HG02763 (cell line): ENCODE results near the gene ELP6.
"Not testable (repeated sequence)": the region's sequence is repeated elsewhere in the genome, so short reads cannot be mapped to it uniquely, and the experiment has no call there.

Source experiments
- ATAC-seq: cut with Tn5 transposase; IDR thresholded peaks from one replicate; pipeline ENCODE4 v1.9.1; 2021; ENCODE audit warnings: mild to moderate bottlenecking, moderate library complexity; ENCODE audit not compliant: unreplicated experiment

Gene ELP6

DNA sequence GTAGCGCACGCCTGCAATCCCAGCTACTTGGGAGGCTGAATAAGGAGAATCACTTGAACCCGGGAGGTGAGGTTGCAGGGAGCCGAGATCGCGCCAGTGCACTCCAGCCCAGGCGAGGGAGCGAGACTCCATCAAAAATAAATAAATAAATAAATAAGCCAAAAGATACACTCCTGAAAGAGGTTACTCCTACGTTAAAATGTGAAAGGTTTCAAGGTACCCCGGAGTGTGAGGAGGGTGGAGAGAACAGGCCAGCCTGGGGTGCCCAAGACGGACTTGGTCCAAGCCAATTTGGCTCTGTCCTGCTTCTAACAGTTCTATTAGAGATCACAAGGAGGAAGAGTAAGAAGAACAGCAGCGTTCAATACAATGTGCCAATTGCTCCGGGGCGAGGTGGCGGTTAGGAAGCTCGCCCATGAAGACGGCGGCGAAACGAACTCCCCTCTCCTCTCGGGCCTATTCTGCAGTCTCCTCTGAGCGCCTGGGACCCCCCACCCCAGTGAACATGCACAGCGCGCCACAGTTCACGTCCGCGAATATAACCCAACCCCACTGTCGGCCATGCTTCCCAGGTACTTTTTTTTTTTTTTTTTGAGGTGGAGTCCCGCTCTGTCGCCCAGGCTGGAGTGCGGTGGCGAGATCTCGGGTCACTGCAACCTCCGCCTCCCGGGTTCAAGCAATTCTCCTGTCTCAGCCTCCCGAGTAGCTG lies 942 bp downstream of the ELP6 start:
- ATAC-seq: no peak

GRCh38 chr3:47505267-47505666 lies 8.2 kb downstream of the ELP6 start:
- ATAC-seq: not testable (repeated sequence)

GRCh38 chr3:47504113-47504512 lies 9.4 kb downstream of the ELP6 start:
- ATAC-seq: no peak

DNA sequence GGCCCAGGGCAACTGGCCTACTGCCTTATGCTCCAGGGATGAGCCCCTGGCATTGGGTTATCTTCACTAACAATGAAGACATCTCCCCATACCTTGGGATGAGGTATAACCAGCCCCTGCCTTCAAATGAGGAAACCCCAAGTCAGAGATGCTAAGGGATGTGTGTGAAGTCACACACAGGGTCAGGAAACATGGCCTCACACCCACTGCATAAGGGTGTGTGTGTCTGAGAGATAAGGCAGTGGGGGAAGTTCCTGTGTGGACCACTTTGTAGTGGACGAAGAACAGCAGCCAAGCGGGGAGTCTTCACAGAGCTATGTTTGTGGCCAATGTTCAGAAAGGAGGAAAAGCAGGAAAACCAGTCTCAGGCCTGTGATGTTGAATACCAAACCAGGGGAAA lies 10.5 kb downstream of the ELP6 start:
- no peak for ATAC-seq

- no peak for ATAC-seq
Measured at GRCh38 chr3:47496892-47497291, 16.6 kb downstream of the ELP6 start.

DNA sequence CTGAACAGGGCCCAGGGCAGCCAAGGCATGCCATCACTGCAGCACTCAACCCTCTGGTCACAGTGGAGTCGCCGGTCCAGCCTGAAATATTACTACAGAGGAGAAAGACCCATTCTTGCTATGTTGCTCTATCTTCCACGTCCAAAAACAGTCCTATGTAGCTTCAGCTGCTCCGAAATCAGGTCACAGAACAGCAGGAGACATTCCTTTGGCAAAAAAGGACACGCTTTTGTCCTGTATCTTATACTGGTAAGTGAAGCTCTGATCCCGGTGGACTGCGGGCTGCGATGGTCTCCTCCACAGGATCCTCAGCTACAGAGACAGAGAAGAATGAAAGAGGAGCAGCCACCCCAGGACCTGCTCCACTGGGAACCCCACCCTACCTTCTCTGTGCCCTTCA lies 17.6 kb downstream of the ELP6 start:
- ATAC-seq: no peak

GRCh38 chr3:47495111-47495510 lies 18.4 kb downstream of the ELP6 start:
- ATAC-seq: no peak

DNA sequence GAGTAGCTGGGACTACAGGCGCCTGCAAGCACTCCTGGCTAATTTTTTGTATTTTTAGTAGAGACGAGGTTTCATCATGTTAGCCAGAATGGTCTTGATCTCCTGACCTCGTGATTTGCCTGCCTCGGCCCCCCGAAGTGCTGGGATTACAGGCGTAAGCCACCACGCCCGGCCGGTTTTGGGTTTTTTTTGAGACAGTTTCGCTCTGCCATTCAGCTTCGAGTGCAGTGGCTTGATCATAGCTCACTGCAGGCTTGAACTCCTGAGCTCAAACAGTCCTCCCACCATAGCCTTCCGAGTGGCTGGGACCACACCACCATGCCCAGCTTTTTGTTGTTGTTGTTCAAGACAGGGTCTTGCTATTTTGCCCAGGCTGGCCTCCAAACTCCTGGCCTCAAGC lies 21.7 kb downstream of the ELP6 start:
- no peak for ATAC-seq

DNA sequence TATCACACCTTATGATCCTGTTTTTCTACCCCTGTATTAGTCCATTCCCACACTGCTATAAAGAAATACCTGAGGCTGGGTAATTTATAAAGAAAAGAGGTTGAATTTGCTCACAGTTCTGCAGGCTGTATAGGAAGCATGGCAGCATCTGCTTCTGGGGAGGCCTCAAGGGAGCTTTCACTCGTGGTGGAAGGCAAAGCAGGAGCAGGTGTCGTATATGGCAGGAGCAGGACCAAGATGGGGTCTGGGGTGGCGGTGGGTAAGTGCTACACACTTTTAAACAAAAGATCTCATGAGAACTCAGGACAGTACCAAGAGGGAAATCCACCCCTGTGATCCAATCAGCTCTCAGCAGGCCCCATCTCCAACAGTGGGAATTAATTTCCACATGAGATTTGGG lies 22.3 kb downstream of the ELP6 start:
- no peak for ATAC-seq

- no peak for ATAC-seq
Measured at GRCh38 chr3:47487265-47487664, 26.2 kb downstream of the ELP6 start.

GRCh38 chr3:47485812-47486211 lies 27.7 kb downstream of the ELP6 start:
- ATAC-seq: no peak

DNA sequence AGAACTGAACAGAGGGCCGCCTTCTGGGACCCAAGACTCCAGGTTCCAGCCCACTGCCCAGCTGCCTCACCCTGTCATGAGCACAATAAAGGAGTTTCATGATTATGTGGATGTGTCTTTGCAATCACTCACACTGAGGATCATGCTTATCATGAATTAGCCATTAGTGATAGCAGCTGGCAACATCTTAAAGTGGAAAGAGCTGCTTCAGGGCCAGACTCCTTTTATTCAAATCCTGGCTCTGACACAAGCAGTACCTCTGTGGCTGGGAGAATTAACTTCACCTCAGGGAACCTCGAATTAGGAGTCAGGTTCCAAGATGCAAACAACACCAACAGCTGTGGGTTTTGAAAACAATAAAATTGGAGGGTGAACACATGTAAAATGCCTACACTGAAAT lies 31.1 kb downstream of the ELP6 start:
- no peak for ATAC-seq

DNA sequence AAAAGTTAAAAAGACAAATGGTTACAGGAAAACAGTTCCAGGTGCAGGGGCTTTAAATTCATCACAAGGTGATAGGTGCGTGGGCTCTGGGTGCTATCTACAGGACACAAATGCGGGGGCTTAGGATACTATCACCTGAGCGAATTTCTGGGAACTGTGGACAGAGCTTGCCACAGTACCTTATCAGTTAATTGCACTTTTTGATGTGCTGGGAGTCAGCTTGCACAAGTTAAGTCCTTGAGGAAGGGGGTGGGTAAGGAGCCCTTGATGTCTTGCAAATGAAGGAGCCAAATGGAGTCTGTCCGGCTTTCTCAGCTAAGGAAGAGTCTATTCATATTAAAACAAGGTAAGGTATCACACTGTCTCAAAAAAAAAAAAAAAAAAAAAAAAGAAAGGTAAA lies 31.7 kb downstream of the ELP6 start:
- not testable (repeated sequence) for ATAC-seq

- ATAC-seq: not testable (repeated sequence)
Measured at GRCh38 chr3:47480267-47480666, 33.2 kb downstream of the ELP6 start.

DNA sequence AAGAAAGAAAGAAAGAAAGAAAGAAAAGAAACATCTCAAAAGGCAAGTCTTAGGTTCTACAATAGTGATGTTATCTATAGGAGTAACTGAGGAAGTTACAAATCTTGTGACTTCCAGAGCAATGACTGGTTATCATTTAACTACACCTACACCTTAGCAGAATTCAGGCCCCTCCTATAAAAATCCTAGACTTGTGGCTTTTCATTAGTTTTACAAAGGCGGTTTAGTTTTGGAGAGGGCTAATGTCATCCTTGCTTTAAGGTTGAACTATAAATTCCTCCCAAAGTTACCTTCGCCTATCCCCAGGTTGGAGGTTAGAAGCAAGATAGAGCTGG lies 33.7 kb downstream of the ELP6 start:
- no peak for ATAC-seq

GRCh38 chr3:47478022-47478421 lies 35.5 kb downstream of the ELP6 start:
- ATAC-seq: no peak

DNA sequence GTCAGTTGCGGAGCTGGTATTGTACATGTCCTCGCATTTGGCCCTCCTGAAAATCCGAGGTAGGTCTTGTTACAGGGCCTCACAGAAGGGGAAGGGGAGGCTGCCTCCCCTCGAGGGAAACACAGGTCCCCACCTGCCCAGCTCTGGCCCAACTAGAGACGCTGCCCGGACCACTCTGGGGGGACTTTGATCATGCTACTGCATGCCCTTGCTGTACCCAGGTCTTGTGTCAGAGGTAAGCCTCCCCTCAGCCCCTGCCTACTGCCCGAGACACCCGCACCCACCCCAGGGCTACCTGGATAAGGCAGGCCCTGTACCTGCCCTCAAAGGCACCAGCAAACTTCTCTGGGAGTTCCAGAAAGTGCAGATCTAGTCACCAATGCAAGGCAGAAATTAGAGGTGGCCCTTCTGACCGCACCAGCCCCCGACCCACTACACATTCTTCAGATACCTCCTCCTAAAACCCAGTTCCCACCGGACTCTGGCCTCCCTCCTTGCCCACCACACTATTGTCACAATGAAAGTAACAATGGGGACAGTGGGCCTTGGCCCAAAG lies 36.8 kb downstream of the ELP6 start:
- no peak for ATAC-seq

GRCh38 chr3:47476330-47476626 lies 37.2 kb downstream of the ELP6 start:
- ATAC-seq: no peak

GRCh38 chr3:47475570-47476329 lies 37.8 kb downstream of the ELP6 start, which contains the start of gene SCAP:
TSS of gene SCAP (minus strand) at chr3:47475941. CDS start at chr3:47442993, 32,948 bp downstream.
- peak; percentile 89 for ATAC-seq

- ATAC-seq: no peak
Measured at GRCh38 chr3:47475029-47475569, 38.4 kb downstream of the ELP6 start.

- no peak for ATAC-seq
Measured at GRCh38 chr3:47473391-47473790, 40.1 kb downstream of the ELP6 start.

DNA sequence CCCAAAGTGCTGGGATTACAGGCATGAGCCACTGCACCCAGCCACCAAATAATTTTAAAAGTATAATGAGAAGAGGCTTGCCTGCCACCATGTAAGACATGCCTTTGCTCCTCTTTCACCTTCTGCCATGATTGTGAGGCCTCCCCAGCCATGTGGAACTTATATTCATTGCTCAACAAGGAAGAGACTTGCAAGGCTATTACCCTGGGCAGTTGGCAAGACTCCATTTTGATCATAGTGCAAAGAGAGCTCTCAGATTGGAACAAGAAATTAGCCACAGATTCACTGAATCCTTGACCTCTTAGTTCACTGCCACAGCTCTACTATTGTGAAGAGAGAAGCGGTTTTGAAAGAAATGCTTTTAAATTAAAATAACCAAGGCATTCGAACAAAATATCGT lies 43.9 kb downstream of the ELP6 start:
- no peak for ATAC-seq
